Caki2 (cell line): ENCODE data around the gene CX3CL1. TPM values are rescaled to one million over a fixed set of nuclear protein-coding genes. Genes with fewer than 3 reads are reported as not detected.
A peak's percentile ranks its signal among the peaks of the same experiment; 100 is the strongest.
"Not testable (repeated sequence)": the region's sequence is repeated elsewhere in the genome, so short reads cannot be mapped to it uniquely, and the experiment has no call there.

Source experiments
- DNase-seq: peaks from one replicate; pipeline ENCODE4 v3.0.0-alpha.2; 2015; ENCODE audit warnings: low read depth
- in situ Hi-C: cut with HindIII; loops from 2 replicates; pipeline ENCODE4 v1.10.0; 2016; ENCODE audit warnings: low sequenced_read_pairs, low pct_unique_long_range_greater_than_20kb, mixed read lengths
- total RNA-seq: library from RNA; depleted of rRNA; stranded (reverse); fragments of >200 nt; shearing (Covaris generic); gene quantifications from 2 replicates; pipeline ENCODE4 v1.2.3, GENCODE V29; 2014; ENCODE audit warnings: low replicate concordance

The CX3CL1 gene
- total RNA-seq, 1 experiment from 2014 or later: 59.5 TPM

DNA sequence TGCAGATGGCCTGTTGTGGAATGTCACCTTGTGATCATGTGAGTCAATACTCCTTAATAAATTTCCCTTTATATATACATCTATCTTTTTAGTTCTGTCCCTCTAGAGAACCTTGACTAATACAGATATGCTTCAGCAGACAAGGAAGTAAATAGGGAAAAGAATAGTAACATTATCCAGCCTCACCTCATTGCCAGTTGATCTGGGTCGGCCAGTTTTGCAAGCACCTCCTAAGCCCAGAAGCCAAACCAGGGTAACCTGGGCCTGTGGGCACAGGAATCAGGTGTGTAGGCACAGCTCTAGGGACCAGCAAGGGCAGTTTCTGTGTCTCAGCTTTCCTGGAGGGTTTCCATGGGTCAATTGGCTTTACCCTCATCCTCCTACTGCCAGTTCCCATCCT lies 20.4 kb downstream of the CX3CL1 start:
- in situ Hi-C loops: no loop called here
- DNase-seq: no peak

DNA sequence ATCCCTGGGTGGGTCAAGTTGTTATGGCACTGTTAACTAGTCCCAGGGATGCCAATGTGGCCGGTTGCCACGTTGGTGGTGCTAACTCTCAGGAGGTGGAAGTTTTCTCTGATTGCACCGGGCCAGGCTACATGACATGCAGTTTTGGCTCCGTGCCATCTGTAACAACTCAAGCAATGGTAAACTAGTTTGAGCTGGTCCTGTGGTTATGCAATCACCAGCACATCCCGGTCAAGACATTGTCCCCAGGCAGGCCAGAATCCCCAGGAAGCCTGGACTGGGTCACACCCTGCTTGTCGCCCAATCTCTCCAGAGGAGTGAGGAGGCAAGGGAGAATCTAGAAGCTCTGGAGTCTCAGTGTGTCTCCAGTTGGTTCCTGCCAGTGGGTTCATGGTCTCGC lies 22.2 kb downstream of the CX3CL1 start:
- in situ Hi-C loops: no loop called here

GRCh38 chr16:57395026-57395425 lies 22.7 kb downstream of the CX3CL1 start:
- in situ Hi-C loops: no loop called here

More for the DNA sequence above, 22.2 kb downstream of the CX3CL1 start:
- DNase-seq: peak; percentile 60

DNA sequence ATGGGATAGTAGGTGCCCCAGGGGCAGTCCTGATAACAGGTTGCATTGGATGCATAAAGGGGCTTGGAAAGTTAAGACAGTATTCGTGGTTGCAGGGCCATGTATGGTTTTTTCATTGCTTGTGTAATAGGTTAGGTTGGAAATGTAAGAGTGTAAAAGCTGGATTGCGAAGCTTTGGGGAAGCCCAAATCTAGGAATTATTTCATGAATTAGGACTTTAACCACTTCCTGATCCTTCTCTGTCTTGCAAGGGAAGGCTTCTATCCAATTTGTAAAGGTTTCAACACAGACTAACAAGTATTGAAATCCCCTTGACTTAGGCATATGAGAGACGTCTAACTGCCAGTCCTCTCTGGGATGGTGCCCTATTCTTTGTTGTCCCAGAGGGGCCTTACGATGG lies 24.5 kb downstream of the CX3CL1 start:
- in situ Hi-C loops: no loop called here
- DNase-seq: no peak

More at GRCh38 chr16:57395026-57395425, 22.7 kb downstream of the CX3CL1 start:
- no peak for DNase-seq

DNA sequence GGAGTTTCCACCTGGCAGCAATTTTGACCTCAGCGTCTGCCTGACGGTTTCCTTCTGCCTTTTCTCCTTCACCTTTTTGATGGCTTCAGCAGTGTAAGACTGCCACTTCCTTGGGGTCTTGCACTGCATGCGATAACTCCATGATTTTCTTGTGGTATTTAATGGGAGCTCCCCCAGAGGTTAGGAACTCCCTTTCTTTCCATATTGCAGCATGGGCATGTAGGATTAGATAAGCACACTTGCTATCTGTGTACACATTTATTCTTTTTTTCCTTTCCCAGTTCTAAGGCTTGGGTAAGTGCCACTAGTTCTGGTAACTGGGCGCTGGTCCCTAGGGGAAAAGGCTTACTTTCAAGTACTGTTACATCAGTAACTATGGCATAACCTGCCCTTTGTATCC lies 25.2 kb downstream of the CX3CL1 start:
- DNase-seq, in situ Hi-C loops: not testable (repeated sequence)

- in situ Hi-C loops: no loop called here
- DNase-seq: no peak
These were observed 29.8 kb downstream of the CX3CL1 start for GRCh38 chr16:57401943-57402640.

DNA sequence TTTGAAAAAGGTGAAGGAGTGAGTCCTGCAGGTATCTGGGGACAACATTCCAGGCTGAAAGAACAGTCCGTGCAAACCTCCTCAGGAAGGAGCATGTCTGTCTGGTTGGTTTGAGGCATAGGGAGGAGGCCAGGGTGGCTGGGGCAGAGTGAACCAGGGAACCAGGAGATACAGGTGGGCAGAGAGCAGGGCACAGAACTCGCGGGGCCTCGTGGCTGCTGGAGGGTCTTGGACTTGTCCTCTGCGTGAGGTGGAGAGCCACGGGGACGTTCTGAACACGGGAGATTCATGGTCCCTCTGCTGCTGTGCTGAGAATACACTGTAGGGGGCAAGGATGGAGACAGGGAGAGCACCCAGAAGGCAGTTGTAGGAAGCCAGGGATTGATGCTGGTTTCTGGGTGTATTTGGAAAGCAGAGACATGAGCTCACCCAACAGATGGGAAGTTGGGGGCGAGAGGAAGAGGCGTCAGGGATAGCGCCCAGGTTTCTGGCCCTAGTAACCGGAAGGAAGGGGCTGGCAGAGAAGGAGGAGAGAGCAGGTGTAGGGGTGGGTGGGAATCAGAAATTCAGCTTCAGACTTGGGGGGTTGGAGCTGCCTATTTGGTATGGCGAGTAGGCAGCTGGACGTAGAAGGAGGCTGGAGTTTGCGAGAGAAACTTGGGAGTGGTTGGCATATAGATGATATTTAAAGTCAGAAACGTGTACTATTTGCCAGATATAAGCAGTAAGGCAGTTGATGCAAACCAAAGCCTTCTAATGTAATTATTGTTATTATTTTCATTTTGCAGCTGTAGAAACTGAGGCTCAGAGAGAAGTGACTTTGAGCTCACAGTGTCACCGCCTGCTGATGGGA lies 31.9 kb downstream of the CX3CL1 start, which contains the start of gene CCL17:
Gene CCL17, plus strand, starts transcription at position 803 of the 853 bp plus-strand sequence. CDS start 9,166 bp downstream, outside the sequence.
- in situ Hi-C loops: no loop called here
- no peak for DNase-seq

DNA sequence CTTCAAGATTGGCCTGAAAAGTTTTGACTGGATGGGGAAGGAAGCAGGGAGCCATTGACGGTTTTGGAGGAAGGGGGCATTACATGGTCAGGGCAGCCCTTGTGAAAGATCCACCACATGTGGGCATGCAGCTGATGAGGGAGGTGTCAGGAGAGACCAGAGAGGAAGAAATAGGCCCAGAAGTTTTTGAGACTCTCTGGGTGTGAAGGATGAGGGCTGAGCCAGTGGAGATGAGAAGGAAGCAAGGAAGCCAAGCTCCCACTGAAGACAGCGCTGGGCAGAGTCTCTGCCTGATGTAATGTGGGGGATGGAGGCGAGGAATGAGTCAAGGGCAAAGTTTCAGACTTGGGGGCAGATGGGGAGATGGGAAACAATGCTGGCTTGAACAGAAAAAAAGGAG lies 32.8 kb downstream of the CX3CL1 start:
- no peak for DNase-seq
- in situ Hi-C loops: no loop called here

DNA sequence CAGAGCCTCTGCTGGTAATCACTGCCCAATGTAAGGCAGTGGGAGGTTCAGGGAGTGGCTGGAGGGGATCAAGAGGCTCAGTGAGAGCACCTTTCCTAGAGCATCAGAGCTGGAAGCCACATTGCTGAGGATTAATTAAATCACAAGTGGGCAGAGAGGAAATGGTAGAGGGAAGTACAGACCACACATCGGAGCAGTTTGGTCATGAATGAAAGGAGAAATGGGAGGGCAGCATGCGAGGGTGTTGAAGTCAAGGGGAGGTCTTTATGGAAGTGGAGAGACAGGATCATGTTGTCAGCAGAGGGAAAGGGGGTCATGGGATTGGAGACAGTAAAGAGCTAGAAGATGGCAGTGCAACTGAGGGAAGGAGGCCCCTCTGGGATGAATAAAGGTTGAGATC lies 34.6 kb downstream of the CX3CL1 start:
- no peak for DNase-seq
- in situ Hi-C loops: no loop called here

- in situ Hi-C loops: no loop called here
- DNase-seq: no peak
These were observed 35.4 kb downstream of the CX3CL1 start for GRCh38 chr16:57407521-57408353.

DNA sequence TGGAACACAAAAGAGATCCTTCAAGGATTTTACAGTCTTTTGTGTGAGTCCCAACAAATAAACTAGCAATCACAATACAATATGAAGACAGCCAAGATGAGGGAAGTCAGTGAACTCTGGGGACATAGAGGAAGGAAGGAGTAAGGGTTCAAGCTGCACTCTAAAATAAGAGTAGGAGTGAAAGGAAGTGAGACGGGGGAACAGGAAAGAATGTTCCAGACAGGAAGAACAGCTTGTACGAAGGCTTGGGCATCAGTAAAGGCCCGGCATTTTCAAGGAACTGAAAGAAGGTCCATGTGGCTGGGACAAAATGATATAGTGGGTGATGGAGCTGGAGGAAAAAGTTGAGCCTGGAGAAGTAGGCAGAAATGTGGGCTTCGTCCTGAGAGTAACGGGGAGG lies 36.8 kb downstream of the CX3CL1 start:
- DNase-seq: no peak
- in situ Hi-C loops: no loop called here

DNA sequence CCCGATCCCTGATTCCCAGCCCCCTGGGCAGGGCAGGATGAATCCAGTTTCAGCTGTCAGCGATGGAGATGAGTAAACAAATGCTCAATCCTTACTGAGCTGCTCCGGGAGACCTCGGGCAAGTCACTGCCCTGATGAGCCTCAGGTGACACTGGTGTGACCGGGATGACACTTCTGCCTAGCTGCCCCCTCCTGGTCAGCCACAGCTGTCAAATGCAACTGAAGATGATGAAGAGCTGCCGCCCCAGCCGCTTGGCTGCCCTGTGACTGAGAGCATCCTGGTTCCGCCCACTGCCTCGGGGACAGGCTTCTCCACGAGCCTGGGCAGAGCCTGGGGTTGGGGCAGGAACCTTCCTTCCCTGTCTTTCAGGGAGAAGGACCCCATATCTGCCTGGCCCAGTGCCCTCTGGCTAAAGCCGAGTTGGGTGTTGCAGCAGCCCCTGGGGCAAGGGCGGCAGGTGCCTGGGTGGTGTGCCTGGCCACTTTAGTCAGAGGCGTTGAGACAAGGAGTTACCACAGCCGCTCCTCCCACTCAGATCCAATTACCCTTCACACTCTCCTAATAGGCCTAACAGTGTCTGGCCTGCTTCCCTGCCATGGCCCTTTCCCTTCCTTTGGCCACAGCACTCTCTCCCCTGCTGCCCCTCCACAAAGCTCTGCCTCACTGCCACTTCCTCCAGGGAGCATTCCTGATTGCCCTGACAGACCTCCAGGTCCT lies 37.7 kb downstream of the CX3CL1 start:
- peak; percentile 13 for DNase-seq
- in situ Hi-C loops: no loop called here

DNA sequence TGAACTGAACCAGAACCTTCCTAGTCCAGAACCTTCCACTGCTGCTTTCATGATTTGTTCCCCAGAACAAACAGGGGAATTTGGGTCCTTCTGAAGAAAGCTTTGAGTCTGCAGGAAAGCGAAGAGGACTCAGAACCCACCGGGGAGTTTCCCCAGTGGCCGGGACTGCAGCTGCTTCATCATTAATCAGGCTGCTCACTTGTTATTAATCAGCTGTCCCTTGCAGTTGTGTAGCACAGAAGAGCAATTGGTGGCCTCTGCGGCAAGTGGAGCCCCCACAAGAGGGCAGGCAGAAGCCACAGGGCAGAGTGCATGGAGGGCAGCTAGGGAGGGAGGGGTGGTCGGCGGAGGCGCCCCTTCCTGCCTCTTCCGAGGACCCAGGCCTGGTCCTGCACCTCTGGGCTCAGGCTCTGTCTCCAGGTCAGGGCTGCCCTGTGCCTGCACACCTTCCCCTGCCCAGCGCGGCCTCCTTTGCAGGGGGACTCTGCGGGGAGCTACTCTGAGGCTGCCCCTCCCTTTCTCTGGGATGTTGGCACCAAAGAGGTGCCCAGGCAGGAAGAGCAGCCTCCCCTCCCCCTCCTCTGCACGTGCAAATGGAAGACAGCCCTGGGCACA lies 39.2 kb downstream of the CX3CL1 start:
- in situ Hi-C loops: no loop called here
- no peak for DNase-seq

DNA sequence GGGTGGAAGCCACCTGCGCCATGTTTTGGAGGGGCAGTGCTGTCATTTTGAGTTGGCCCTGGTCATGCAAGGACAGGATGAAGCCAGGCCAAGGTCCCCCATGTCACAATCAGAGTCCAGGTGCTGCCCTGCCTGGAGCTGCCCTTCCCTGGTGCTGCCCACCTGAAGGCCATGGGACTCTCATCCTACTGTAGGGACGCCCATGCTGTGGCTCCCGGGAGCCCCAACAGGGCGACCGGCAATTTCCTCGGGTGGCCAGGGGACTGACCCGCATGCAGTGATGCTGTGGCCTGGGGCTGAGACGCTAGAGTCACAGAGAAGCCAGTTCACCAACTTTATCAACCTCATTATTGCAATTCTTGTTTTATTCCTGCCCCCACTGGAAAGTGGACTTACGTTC lies 40.3 kb downstream of the CX3CL1 start:
- in situ Hi-C loops: no loop called here
- no peak for DNase-seq

GRCh38 chr16:57413301-57413730 lies 41.0 kb downstream of the CX3CL1 start:
- no peak for DNase-seq
- in situ Hi-C loops: no loop called here

- no peak for DNase-seq
- in situ Hi-C loops: no loop called here
These were observed 41.4 kb downstream of the CX3CL1 start for GRCh38 chr16:57413733-57414132.

GRCh38 chr16:57416084-57416483 lies 43.8 kb downstream of the CX3CL1 start:
- no peak for DNase-seq
- in situ Hi-C loops: no loop called here

- in situ Hi-C loops: no loop called here
- no peak for DNase-seq
These were observed 47.2 kb downstream of the CX3CL1 start for GRCh38 chr16:57419506-57419905.
